Stimulated activated effector memory CD8-positive, alpha-beta T cell treated with anti-CD3 and anti-CD28 coated beads, Interleukin-12 subunit alpha, Interleukin-12 subunit beta, amount 100 ng/mL, for 72 hours (primary cell): ENCODE data around the gene ARHGAP32.

Experiments used
- ATAC-seq: fragments of 150-1000 bp; cut with Tn5 transposase; 2 replicates; pipeline ENCODE4 v1.10.0; 2021
- DNase-seq, 2 donors: peaks; one replicate each; pipeline ENCODE4 v3.0.0; 2021 to 2022; ENCODE audit warnings: low spot score in 2 of 2
- H3K27ac Mint-ChIP-seq: one replicate; pipeline ENCODE4 v1.8.0; 2022; ENCODE audit warnings: mild to moderate bottlenecking, mixed read lengths
- H3K36me3 Mint-ChIP-seq: one replicate; pipeline ENCODE4 v1.8.0; 2022; ENCODE audit warnings: mild to moderate bottlenecking, mixed read lengths
- H3K4me1 Mint-ChIP-seq: one replicate; pipeline ENCODE4 v1.8.0; 2022; ENCODE audit warnings: mixed read lengths
- H3K4me3 Mint-ChIP-seq: one replicate; pipeline ENCODE4 v1.8.0; 2022; ENCODE audit warnings: mild to moderate bottlenecking, mixed read lengths
- H3K9me3 Mint-ChIP-seq: one replicate; pipeline ENCODE4 v1.8.0; 2022; ENCODE audit warnings: mixed read lengths

ARHGAP32 gene

DNA sequence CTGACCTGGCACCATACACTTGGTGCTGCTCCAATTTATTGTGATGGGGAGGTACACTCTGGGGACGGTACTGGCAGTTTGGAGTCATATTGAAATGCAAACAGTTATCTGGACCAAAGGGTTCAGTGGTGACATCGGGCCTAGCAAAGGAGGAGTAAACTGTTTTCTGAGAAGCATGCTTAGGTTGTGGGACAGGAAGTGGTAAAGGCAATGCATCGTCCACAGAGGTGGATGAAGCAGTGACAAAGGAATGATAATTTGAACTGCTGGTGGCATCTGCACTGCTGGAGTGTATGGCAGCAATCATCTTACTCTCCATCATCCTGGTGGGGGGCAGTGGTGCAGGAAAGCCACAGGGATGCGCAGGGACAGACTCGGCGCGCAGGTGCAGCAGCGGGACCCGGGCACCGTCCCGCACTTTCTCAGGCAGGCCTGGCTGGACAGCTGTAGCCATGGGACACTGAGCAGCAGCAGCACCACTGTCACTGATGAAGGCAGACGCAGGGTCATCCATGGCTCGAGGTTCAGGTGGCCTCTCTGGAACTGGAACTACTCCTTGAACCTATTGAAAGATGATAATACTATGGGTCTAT is 221.4 kb downstream of the ARHGAP32 start:
- Mint-ChIP-seq H3K36me3 (peaks cover 5% of the 10 kb centered on the region), H3K4me3 (no peak overlapping the region), H3K4me1 (peaks cover 12% of the 10 kb centered on the region), H3K27ac (no peak overlapping the region), H3K9me3 (no peaks in the 10 kb centered on the region)
- ATAC-seq, result peak; percentile 57
- no peak for DNase-seq

- H3K4me1 Mint-ChIP-seq, result peaks cover 30% of the 10 kb centered on the region
- H3K27ac Mint-ChIP-seq, result no peak overlapping the region
- H3K4me3 Mint-ChIP-seq, result no peak overlapping the region
- DNase-seq (no peak), ATAC-seq (peak; percentile 42)
- peaks cover 5% of the 10 kb centered on the region for H3K36me3 Mint-ChIP-seq
- H3K9me3 Mint-ChIP-seq, result no peaks in the 10 kb centered on the region
Measured at GRCh38 chr11:128968916-128969315, 223.2 kb downstream of the ARHGAP32 start.

GRCh38 chr11:128967578-128967977 is 224.5 kb downstream of the ARHGAP32 start:
- ATAC-seq (no peak), DNase-seq (no peak)
- Mint-ChIP-seq H3K27ac (no peak overlapping the region), H3K4me1 (peaks cover 39% of the 10 kb centered on the region), H3K36me3 (peaks cover 5% of the 10 kb centered on the region), H3K4me3 (no peak overlapping the region), H3K9me3 (no peaks in the 10 kb centered on the region)

GRCh38 chr11:128965485-128965884 is 226.6 kb downstream of the ARHGAP32 start:
- DNase-seq, result no peak
- H3K27ac Mint-ChIP-seq, result no peak overlapping the region
- no peaks in the 10 kb centered on the region for H3K9me3 Mint-ChIP-seq
- peaks cover 35% of the 10 kb centered on the region for H3K4me1 Mint-ChIP-seq
- peak; percentile 80 for ATAC-seq
- peaks cover 3% of the 10 kb centered on the region for H3K36me3 Mint-ChIP-seq
- no peak overlapping the region for H3K4me3 Mint-ChIP-seq

DNA sequence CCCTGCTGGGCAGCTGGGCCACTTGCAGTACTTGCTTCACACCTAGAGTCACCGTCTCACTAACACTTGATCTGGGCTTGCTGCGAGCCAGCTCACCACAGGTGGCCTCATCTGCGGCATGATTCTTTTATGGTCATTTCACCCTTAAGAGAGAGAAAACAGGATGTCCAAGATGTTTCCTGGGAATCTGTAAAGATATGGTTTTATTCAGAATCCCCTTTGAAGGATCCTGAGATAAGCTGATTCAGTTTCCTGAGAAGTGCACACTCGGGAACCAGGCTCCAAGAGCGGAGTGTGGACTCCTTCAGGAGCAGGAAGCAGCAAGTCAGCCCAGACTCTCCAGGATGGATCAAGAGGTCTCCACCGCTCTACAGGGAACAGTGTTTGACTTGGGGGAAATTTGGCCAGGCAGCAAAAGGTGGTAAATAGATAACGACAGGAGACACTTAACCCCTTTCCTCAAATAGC is 227.6 kb downstream of the ARHGAP32 start:
- Mint-ChIP-seq H3K27ac (no peak overlapping the region), H3K4me3 (peak overlapping the region; percentile 13), H3K9me3 (no peaks in the 10 kb centered on the region), H3K36me3 (no peaks in the 10 kb centered on the region), H3K4me1 (peaks cover 28% of the 10 kb centered on the region)
- ATAC-seq, result no peak
- peak in 1 of 2 donors; percentile 43 for DNase-seq

GRCh38 chr11:128963744-128964325 is 228.3 kb downstream of the ARHGAP32 start:
- Mint-ChIP-seq H3K4me3 (peak overlapping the region; percentile 13), H3K27ac (peak overlapping the region; percentile 16), H3K4me1 (peaks cover 28% of the 10 kb centered on the region), H3K9me3 (no peaks in the 10 kb centered on the region), H3K36me3 (no peaks in the 10 kb centered on the region)
- DNase-seq (peak in 1 of 2 donors; percentile 45), ATAC-seq (peak; percentile 82)

DNA sequence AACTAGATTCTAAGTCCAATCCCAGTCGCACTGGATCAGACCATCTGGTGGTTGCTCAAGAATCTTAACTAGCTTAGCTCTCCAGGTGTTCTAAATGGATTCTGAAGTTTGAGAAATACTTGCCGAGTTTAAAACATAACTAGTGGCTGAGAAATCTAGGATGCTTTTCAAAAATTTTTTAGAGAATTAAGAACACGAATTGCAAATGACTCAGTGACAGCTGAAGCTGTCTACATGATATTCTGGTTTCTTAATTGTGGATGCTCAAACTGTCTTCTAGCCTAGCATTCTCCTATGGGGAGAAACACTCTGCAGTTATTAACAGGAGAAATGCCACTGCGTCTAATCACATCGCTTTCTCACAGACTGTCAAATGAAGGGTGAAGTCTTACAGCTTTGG is 229.2 kb downstream of the ARHGAP32 start:
- ATAC-seq (no peak), DNase-seq (peak in 1 of 2 donors; percentile 44)
- peaks cover 28% of the 10 kb centered on the region for H3K4me1 Mint-ChIP-seq
- H3K9me3 Mint-ChIP-seq, result no peaks in the 10 kb centered on the region
- H3K36me3 Mint-ChIP-seq, result no peaks in the 10 kb centered on the region
- peak overlapping the region; percentile 16 for H3K27ac Mint-ChIP-seq
- H3K4me3 Mint-ChIP-seq, result peak overlapping the region; percentile 18

- Mint-ChIP-seq H3K36me3 (no peaks in the 10 kb centered on the region), H3K27ac (no peak overlapping the region), H3K9me3 (no peaks in the 10 kb centered on the region), H3K4me1 (peaks cover 28% of the 10 kb centered on the region), H3K4me3 (no peak overlapping the region)
- ATAC-seq (peak; percentile 63), DNase-seq (peak in 1 of 2 donors; percentile 46)
Measured at GRCh38 chr11:128961645-128962044, 230.5 kb downstream of the ARHGAP32 start.

GRCh38 chr11:128957202-128957482 is 235.0 kb downstream of the ARHGAP32 start:
- no peaks in the 10 kb centered on the region for H3K36me3 Mint-ChIP-seq
- H3K9me3 Mint-ChIP-seq, result no peaks in the 10 kb centered on the region
- ATAC-seq, result no peak

DNA sequence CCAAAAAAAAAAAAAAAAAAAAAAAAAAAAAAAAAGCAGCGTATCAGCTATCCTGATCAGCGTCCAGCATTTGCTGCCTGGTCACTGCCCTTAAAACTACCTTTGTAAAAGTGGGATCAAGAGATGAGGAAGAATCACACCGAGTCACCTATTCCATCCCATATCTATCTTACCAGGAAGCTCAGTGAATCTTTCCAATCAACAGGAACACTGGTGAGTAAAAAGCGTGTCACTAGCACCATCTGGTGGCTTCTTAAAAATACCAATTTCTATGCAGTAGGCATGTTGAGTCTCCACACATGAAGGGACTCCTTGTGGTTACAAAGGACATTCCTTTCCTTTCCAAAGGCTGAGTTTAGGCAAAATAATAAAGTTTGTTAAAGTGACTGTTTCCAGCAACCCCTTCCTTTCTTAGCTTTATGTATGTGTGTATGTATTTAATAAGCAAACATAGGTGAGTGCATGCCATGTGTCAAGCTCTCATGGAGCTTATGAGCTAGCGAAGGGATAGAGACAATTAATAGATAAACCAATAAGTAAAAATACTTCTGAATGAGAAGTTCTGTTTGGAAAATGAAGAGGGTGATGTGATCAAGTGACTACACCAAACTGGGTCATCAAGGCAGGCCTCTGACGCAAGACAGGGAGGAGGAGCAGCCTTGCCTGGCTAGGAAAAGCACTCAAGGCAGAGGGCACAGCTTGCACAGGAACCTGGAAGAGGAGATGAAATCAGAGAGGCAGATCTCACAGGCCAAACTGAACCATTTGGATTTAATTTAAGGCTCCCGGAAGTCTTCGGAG is 235.5 kb downstream of the ARHGAP32 start:
- H3K4me1 Mint-ChIP-seq, result no peaks in the 10 kb centered on the region
- H3K4me3 Mint-ChIP-seq, result no peak overlapping the region
- ATAC-seq (peak; percentile 51), DNase-seq (no peak)
- H3K9me3 Mint-ChIP-seq, result no peaks in the 10 kb centered on the region
- H3K36me3 Mint-ChIP-seq, result no peaks in the 10 kb centered on the region
- no peak overlapping the region for H3K27ac Mint-ChIP-seq

More at GRCh38 chr11:128957202-128957482, 235.0 kb downstream of the ARHGAP32 start:
- H3K4me3 Mint-ChIP-seq, result no peak overlapping the region
- H3K27ac Mint-ChIP-seq, result no peak overlapping the region
- DNase-seq, result no peak
- H3K4me1 Mint-ChIP-seq, result no peaks in the 10 kb centered on the region

- H3K9me3 Mint-ChIP-seq, result no peaks in the 10 kb centered on the region
- H3K27ac Mint-ChIP-seq, result no peak overlapping the region
- H3K4me3 Mint-ChIP-seq, result no peak overlapping the region
- DNase-seq (no peak), ATAC-seq (no peak)
- no peaks in the 10 kb centered on the region for H3K36me3 Mint-ChIP-seq
- H3K4me1 Mint-ChIP-seq, result no peaks in the 10 kb centered on the region
Measured at GRCh38 chr11:128955636-128956035, 236.5 kb downstream of the ARHGAP32 start.

- Mint-ChIP-seq H3K4me1 (no peaks in the 10 kb centered on the region), H3K36me3 (no peaks in the 10 kb centered on the region), H3K4me3 (no peak overlapping the region), H3K9me3 (no peaks in the 10 kb centered on the region), H3K27ac (no peak overlapping the region)
- ATAC-seq (no peak), DNase-seq (no peak)
Measured at GRCh38 chr11:128953151-128953550, 239.0 kb downstream of the ARHGAP32 start.

- H3K4me1 Mint-ChIP-seq, result no peaks in the 10 kb centered on the region
- H3K27ac Mint-ChIP-seq, result no peak overlapping the region
- DNase-seq (no peak), ATAC-seq (no peak)
- H3K9me3 Mint-ChIP-seq, result no peaks in the 10 kb centered on the region
- no peak overlapping the region for H3K4me3 Mint-ChIP-seq
- H3K36me3 Mint-ChIP-seq, result no peaks in the 10 kb centered on the region
Measured at GRCh38 chr11:128949791-128950454, 242.2 kb downstream of the ARHGAP32 start.

- Mint-ChIP-seq H3K36me3 (no peaks in the 10 kb centered on the region), H3K27ac (peak overlapping the region; percentile 57), H3K9me3 (no peaks in the 10 kb centered on the region), H3K4me1 (no peaks in the 10 kb centered on the region), H3K4me3 (no peak overlapping the region)
- DNase-seq (no peak), ATAC-seq (no peak)
Measured at GRCh38 chr11:128948583-128948982, 243.5 kb downstream of the ARHGAP32 start.

DNA sequence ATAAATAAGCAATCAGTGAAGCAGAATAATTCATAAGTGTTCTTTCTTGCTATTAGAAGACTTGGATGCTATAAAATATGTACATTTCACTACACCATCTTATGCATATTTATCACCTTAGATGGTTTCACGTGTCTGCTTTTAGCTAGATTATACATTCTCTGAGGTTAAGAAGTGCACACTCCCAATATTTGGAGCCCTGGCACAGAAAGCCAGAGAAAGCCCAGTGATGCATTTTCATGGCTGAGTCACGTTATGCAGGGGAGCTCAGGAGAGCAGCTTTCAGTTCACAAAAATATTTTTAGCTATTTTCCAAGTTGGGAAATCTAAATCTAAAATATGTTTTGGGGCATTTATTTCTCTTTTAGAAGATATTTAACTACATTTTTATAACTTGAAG is 244.4 kb downstream of the ARHGAP32 start:
- Mint-ChIP-seq H3K4me3 (no peak overlapping the region), H3K36me3 (no peaks in the 10 kb centered on the region), H3K9me3 (no peaks in the 10 kb centered on the region), H3K27ac (no peak overlapping the region), H3K4me1 (no peaks in the 10 kb centered on the region)
- DNase-seq (no peak), ATAC-seq (no peak)
